Activated CD8-positive, alpha-beta T cell treated with anti-CD3 and anti-CD28 coated beads, Interleukin-2, amount 10 ng/mL, durations not matched to agents 7 days and 5 days (primary cell): ENCODE measurements around the gene SLFN5. TPM values are rescaled to one million over a fixed set of nuclear protein-coding genes. Genes with fewer than 3 reads are reported as not detected.

Experiments
- ATAC-seq: fragments of 150-1000 bp; cut with Tn5 transposase; one replicate; pipeline ENCODE4 v1.10.0; 2021; ENCODE audit warnings: moderate library complexity
- CTCF ChIA-PET: fragments of 350-600 bp; sonication (Branson Sonifier 250); formaldehyde crosslinking; loops from one replicate; lab custom pipeline; 2021; ENCODE audit warnings: antibody characterized with exemption; lab: Charles Lee
- POLR2A ChIA-PET: fragments of 350-600 bp; sonication (Branson Sonifier 250); formaldehyde crosslinking; loops from one replicate; lab custom pipeline; 2021; ENCODE audit warnings: antibody characterized with exemption; lab: Charles Lee
- DNase-seq: peaks from one replicate; pipeline ENCODE4 v3.0.0-alpha.2; 2020
- H3K27ac Mint-ChIP-seq: one replicate; pipeline ENCODE4 v1.8.0; 2021; ENCODE audit warnings: mild to moderate bottlenecking, mixed read lengths
- H3K27me3 Mint-ChIP-seq: one replicate; pipeline ENCODE4 v1.8.0; 2021; ENCODE audit warnings: low read depth, mixed read lengths
- H3K36me3 Mint-ChIP-seq: one replicate; pipeline ENCODE4 v1.8.0; 2021; ENCODE audit warnings: low read depth, mixed read lengths
- H3K4me1 Mint-ChIP-seq: one replicate; pipeline ENCODE4 v1.8.0; 2021; ENCODE audit warnings: low read depth, mixed read lengths
- H3K4me3 Mint-ChIP-seq: one replicate; pipeline ENCODE4 v1.8.0; 2021; ENCODE audit warnings: mild to moderate bottlenecking, mixed read lengths
- H3K9me3 Mint-ChIP-seq: one replicate; pipeline ENCODE4 v1.8.0; 2022; ENCODE audit warnings: mixed read lengths; ENCODE audit not compliant: insufficient read depth
- total RNA-seq, 2 experiments: library from RNA; stranded (reverse); gene quantifications; one replicate each; pipeline ENCODE4 v1.2.3, GENCODE V29; 2021

The SLFN5 gene
- total RNA-seq, 2 experiments from 2014 or later = 209 to 212 TPM

DNA sequence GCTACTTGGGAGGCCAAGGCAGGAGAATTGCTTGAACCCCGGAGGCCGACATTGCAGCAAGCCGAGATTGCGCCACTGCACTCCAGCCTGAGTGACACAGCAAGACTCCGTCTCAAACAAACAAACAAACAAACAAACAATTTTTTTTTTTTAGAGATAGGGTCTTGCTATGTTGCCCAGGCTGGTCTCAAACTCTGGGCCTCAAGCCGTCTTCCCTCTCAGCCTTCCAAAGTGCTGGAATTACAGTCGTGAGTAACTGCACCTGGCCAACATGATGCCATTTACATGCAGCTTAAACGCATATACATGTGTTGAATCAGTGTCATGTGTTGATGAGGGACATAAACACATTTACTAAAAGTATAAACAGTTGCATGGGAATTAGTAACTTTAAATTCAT is 2.0 kb upstream of the SLFN5 start:
- POLR2A ChIA-PET = interaction anchor here (0.8 to 8.6 kb wide), 18 partner anchors 9 to 568 kb away, joined by 3 to 335 read pairs (median 4); partner anchors contain the start of genes NLE1, RASL10B, SLFN11 and SLFN12L
- H3K9me3 Mint-ChIP-seq = no peaks in the 10 kb centered on the region
- H3K4me3 Mint-ChIP-seq = peak overlapping the region; percentile 99
- peaks cover 79% of the 10 kb centered on the region for H3K36me3 Mint-ChIP-seq
- CTCF ChIA-PET = interaction anchor here (1.0 to 7.1 kb wide), 13 partner anchors 22 to 299 kb away, joined by 3 to 89 read pairs (median 9); partner anchors contain the start of gene SLFN12L
- ATAC-seq (no peak), DNase-seq (no peak)
- H3K27ac Mint-ChIP-seq = peak overlapping the region; percentile 98
- no peaks in the 10 kb centered on the region for H3K27me3 Mint-ChIP-seq
- peaks cover 56% of the 10 kb centered on the region for H3K4me1 Mint-ChIP-seq

DNA sequence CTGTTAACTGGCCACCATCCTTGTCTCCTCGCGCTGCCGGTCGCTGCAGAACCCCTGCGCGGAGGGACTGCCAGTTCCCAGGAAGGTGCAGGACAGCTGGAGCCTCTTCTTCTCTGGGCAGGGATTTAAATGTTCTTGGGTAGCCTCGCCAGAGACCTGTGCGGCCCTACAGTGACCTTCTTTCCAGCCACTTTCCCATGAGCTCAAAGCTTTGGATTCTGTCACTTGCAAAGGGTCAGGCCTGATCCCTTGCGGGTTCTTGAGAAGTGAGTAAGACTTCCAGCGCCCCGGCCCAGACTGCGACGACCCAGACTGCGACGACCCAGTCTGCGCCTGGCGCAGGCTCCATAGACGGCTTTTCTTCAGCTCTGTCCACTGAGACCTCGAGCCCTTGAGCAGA is 1.4 kb upstream of the SLFN5 start:
- ChIA-PET POLR2A (interaction anchor here (0.8 to 8.6 kb wide), 17 partner anchors 9 to 567 kb away, joined by 3 to 335 read pairs (median 6); partner anchors contain the start of genes NLE1, PEX12, RAD51D and RASL10B), CTCF (interaction anchor here (0.8 to 7.1 kb wide), 12 partner anchors 23 to 298 kb away, joined by 3 to 89 read pairs (median 9); partner anchors contain the start of gene SLFN12L)
- ATAC-seq = no peak
- Mint-ChIP-seq H3K4me3 (peak overlapping the region; percentile 99), H3K9me3 (no peaks in the 10 kb centered on the region), H3K27ac (peak overlapping the region; percentile 98), H3K4me1 (peaks cover 53% of the 10 kb centered on the region), H3K36me3 (peaks cover 78% of the 10 kb centered on the region), H3K27me3 (no peaks in the 10 kb centered on the region)
- DNase-seq = peak; percentile 45

DNA sequence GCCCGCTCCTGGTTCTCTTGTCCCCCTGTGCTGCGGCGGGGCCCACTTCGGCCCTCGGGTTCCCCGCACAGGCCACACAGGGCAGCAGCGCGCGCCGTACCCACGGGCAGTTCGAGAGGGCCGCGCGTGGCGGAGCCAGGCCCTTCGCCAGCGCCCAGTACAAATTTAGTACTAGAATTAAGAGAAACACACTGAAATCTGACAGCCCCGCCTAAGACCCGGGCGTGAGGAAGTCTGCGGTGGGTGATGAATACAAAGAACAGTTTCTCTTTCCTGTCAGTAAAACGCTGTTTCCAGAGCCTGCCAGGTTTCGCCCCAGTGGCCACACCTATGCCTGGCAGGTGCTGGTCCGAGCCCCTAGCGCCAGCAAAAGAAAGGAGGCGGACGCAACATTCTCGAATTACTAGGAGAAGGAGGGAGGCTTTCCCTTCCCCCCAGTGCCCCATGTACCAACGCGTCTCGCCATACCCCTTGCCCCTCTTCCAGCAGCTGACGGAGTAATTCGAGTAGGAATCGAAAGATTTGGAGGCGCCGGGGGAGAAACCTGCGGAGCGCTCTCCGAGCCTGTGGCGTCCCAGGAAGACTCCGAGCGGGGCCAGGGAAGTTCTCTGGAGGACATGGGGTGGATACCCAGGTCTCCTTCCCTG is 591 bp upstream of the SLFN5 start:
- peaks cover 50% of the 10 kb centered on the region for H3K4me1 Mint-ChIP-seq
- ChIA-PET CTCF (interaction anchor here (0.8 to 7.1 kb wide), 14 partner anchors 23 to 297 kb away, joined by 3 to 89 read pairs (median 6); partner anchors contain the start of gene SLFN12L), POLR2A (interaction anchor here (0.6 to 8.6 kb wide), 42 partner anchors 9 to 568 kb away, joined by 3 to 335 read pairs (median 5); partner anchors contain the start of genes PEX12, RAD51D, SLFN11 and SLFN12L)
- peak; percentile 94 for DNase-seq
- no peaks in the 10 kb centered on the region for H3K27me3 Mint-ChIP-seq
- peak overlapping the region; percentile 98 for H3K27ac Mint-ChIP-seq
- peak; percentile 69 for ATAC-seq
- H3K4me3 Mint-ChIP-seq = peak overlapping the region; percentile 99
- peaks cover 76% of the 10 kb centered on the region for H3K36me3 Mint-ChIP-seq
- no peaks in the 10 kb centered on the region for H3K9me3 Mint-ChIP-seq

DNA sequence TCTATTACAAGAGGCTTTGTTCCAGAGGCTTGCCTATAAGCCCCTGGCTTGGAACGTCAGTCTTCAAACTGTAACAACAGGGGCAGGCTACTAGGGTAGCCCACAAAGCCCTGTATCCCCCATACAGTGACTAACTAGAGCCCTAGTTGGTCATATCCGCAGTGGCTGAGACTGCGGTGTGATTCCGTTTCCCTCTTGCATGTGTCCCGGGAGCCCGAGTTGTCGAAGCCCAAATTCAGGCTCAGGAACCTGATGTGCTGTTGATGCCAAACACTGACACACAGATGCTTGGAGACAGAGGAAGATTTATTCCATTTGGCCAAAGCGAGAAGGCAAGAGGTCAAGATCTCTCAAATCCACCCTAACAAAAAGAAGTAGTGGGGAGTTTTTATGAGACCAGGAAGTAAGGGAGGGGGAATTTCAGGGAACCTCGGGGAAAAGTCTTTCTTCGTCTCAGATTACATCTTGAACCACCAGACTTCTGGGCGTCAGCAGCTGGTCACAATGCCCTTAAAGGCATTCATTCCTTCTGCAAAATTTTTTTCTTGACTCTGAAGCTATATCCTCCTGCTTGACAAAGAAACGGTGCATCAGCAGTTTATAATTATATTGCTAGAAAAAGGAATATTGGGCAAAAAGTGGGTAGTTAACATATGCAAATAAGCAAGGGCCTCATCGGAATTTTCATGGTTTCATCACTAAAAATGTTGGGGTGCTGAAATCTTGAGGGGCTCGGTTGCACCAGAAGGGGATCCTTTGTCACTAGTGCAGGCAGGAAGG is 879 bp downstream of the SLFN5 start:
- ChIA-PET CTCF (interaction anchor here (0.6 to 7.1 kb wide), 7 partner anchors 8 to 296 kb away, joined by 3 to 89 read pairs (median 4); no protein-coding TSS in a partner anchor), POLR2A (interaction anchor here (0.6 to 8.6 kb wide), 28 partner anchors 8 to 566 kb away, joined by 3 to 335 read pairs (median 6); partner anchors contain the start of genes PEX12, RAD51D, SLFN11 and SLFN12L)
- Mint-ChIP-seq H3K27ac (peak overlapping the region; percentile 98), H3K9me3 (no peaks in the 10 kb centered on the region), H3K36me3 (peaks cover 76% of the 10 kb centered on the region), H3K27me3 (no peaks in the 10 kb centered on the region), H3K4me3 (peak overlapping the region; percentile 99), H3K4me1 (peaks cover 50% of the 10 kb centered on the region)
- ATAC-seq (peak; percentile 19), DNase-seq (peak; percentile 76)

DNA sequence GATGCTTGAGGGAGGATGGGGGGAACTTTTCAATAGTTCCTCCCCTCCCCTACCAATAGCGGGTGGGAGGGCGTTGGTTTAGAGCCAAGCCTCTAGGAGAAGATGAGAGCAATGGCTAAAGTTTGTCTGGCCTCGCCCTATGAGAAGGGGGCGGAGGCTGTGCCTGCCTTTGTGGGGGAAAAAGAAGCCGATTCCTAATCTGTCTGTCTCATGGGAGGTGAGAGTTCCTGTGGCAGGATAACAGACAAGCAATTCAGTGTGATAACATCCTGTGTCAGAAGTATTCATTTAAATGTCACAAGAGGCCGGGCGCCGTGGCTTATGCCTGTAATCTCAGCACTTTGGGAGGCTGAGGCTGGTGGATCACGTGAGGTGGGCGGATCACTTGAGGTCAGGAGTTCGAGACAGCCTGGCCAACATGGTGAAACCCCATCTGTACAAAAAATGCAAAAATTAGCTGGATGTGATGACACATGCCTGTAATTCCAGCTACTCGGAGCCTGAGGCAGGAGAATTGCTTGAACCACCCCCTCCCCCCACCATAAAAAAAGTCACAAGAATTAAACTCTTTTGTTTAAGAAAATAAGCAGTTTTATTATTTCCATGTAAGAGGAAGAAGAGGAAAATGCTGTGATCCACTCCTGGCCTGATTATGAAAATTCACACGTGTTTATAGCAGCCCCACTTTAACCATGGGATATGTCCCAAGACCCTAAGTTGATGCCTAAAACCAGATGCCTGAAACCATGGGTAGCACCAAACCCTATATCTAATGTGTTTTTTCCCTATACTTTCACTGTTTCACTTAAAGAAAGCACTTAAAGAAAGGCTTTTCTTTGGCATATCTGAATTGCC is 1.7 kb downstream of the SLFN5 start:
- no peaks in the 10 kb centered on the region for H3K9me3 Mint-ChIP-seq

DNA sequence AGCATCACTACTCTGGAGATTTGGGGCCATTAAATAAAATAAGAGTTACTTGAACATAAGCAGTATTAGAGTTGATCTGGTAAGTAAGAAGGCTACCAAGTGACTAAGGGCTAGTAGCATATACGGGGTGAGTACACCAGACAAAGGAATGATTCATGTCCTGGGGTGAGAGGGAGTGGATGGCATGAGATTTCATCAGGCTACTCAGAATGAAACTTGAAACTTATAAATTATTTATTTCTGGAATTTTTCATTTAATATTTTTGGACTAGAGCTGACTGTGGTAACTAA is 2.3 kb downstream of the SLFN5 start:
- peaks cover 55% of the 10 kb centered on the region for H3K4me1 Mint-ChIP-seq
- peak overlapping the region; percentile 98 for H3K27ac Mint-ChIP-seq
- DNase-seq (no peak), ATAC-seq (no peak)
- POLR2A ChIA-PET = interaction anchor here (1.0 to 8.6 kb wide), 6 partner anchors 26 to 291 kb away, joined by 3 to 335 read pairs (median 46); partner anchors contain the start of genes NLE1 and SLFN12L
- peaks cover 79% of the 10 kb centered on the region for H3K36me3 Mint-ChIP-seq
- no peaks in the 10 kb centered on the region for H3K27me3 Mint-ChIP-seq
- H3K4me3 Mint-ChIP-seq = peak overlapping the region; percentile 99
- H3K9me3 Mint-ChIP-seq = no peaks in the 10 kb centered on the region
- CTCF ChIA-PET = interaction anchor here (1.6 kb wide), 1 partner anchor 294 kb away, joined by 3 read pairs; no protein-coding TSS in a partner anchor

More for the DNA sequence above, 1.7 kb downstream of the SLFN5 start:
- ChIA-PET CTCF (interaction anchor here (0.7 to 7.1 kb wide), 3 partner anchors 31 to 295 kb away, joined by 3 to 89 read pairs (median 3); no protein-coding TSS in a partner anchor), POLR2A (interaction anchor here (0.6 to 8.6 kb wide), 10 partner anchors 15 to 565 kb away, joined by 3 to 335 read pairs (median 12); partner anchors contain the start of genes NLE1, PEX12, SLFN12L and TAF15)
- Mint-ChIP-seq H3K4me1 (peaks cover 53% of the 10 kb centered on the region), H3K27ac (peak overlapping the region; percentile 98), H3K36me3 (peaks cover 78% of the 10 kb centered on the region), H3K27me3 (no peaks in the 10 kb centered on the region), H3K4me3 (peak overlapping the region; percentile 99)
- DNase-seq (peak; percentile 93), ATAC-seq (peak; percentile 41)

DNA sequence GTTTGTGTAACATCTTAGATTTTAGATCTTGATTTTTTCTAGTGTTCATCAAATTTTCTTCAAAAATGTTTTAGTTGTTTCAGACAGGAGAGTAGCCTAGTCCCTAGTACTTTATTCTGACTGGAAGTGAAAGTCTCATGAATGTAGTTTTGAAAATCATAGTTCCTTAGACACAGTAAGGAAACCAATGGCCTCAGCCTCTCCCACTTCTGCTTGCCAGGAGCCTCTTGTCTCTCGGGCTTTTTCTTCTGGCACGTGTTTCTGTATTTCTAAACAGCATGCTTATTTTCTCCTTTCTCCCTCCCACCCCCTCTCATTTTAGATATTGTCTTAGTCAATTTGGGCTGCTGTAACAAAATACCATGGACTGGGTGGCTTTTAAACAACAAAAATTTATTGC is 9.8 kb downstream of the SLFN5 start:
- POLR2A ChIA-PET = no interaction called here
- no peak for ATAC-seq
- CTCF ChIA-PET = interaction anchor here (0.7 to 1.0 kb wide), 2 partner anchors 9 to 111 kb away, joined by 3 read pairs; no protein-coding TSS in a partner anchor
- Mint-ChIP-seq H3K27me3 (no peaks in the 10 kb centered on the region), H3K4me1 (peaks cover 80% of the 10 kb centered on the region), H3K27ac (peak overlapping the region; percentile 39), H3K9me3 (peaks cover 3% of the 10 kb centered on the region), H3K36me3 (peaks cover 81% of the 10 kb centered on the region), H3K4me3 (no peak overlapping the region)
- DNase-seq = no peak

DNA sequence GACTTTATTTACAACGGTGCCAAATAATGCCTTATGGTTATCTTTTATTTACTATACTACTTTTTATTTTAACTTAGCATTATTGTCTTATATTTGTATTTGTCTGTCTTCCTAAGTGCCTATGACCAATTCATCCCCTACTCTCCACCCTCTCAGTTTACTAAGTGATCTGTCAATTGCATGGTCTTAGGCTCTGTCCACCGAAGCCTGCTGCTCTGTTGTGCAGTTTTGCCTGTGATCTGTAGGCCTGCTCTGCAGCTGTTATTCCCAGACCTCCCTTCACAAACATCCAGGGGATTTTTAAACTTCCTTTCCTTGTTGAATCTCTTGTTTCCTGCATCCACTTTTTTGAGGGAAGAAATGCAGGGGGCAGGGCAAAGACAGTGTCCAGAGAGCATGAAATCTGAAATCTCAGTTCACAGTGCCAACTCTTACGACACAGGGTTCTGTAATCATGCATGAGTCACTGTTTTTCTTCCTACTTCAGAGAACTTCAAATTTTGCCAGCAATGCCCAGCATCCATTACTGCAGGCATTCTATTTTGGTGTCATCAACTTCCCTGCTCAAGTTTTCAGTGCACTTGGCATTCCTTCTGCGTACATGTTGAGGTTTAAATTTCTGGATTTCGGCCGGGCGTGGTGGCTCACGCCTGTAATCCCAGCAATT is 11.4 kb downstream of the SLFN5 start:
- CTCF ChIA-PET = no interaction called here
- H3K4me3 Mint-ChIP-seq = no peak overlapping the region
- H3K4me1 Mint-ChIP-seq = peaks cover 76% of the 10 kb centered on the region

DNA sequence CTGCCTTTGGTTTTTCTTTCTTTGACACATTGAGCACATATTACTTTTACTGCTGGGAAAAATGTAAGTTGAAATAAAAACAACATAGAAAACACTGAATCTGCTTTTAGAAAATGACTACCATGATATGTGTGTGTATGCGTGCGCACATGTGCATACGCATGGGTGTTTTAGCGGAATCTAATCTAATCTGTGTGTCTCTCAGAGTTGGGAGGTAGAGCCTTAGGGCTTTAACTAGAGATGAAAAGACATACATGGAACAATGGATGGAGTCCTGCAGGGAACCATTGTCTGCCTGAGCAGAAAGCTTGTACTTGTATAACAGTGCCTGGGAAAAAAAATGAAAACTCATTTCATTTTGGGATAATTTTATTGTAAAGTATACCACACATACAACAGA is 12.4 kb downstream of the SLFN5 start:
- H3K4me3 Mint-ChIP-seq = no peak overlapping the region
- POLR2A ChIA-PET = no interaction called here

More for the DNA sequence above, 11.4 kb downstream of the SLFN5 start:
- ATAC-seq (no peak), DNase-seq (no peak)
- Mint-ChIP-seq H3K36me3 (peaks cover 81% of the 10 kb centered on the region), H3K27ac (peak overlapping the region; percentile 27), H3K27me3 (no peaks in the 10 kb centered on the region), H3K9me3 (peaks cover 3% of the 10 kb centered on the region)
- POLR2A ChIA-PET = no interaction called here

DNA sequence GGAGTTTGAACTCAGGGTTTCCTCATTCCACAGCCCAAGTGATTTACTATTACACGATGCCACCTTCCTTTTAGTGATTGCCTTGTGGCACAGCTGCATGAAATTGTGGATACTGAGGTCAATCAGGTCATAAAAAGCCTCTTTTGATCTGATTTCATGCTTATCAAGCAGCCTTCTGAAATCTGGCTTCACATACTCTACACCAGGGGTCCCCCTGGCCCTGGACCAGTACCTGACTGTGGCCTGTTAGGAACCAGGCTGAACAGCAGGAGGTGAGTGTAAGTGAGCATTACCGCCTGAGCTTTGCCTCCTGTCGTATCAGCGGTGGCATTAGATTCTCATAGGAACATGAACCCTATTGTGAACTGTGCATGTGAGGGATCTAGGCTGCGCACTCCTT is 13.8 kb downstream of the SLFN5 start:
- peaks cover 79% of the 10 kb centered on the region for H3K36me3 Mint-ChIP-seq
- peaks cover 3% of the 10 kb centered on the region for H3K9me3 Mint-ChIP-seq
- ChIA-PET CTCF (interaction anchor here (1.2 kb wide), 1 partner anchor 277 kb away, joined by 3 read pairs; no protein-coding TSS in a partner anchor), POLR2A (interaction anchor here (1.1 to 1.4 kb wide), 3 partner anchors 11 to 86 kb away, joined by 3 to 4 read pairs (median 4); partner anchors contain the start of gene SLFN5)
- H3K4me3 Mint-ChIP-seq = no peak overlapping the region
- ATAC-seq (no peak), DNase-seq (no peak)
- no peak overlapping the region for H3K27ac Mint-ChIP-seq
- H3K4me1 Mint-ChIP-seq = peaks cover 64% of the 10 kb centered on the region
- H3K27me3 Mint-ChIP-seq = no peaks in the 10 kb centered on the region

More for the DNA sequence above, 12.4 kb downstream of the SLFN5 start:
- no peak for DNase-seq
- no peak overlapping the region for H3K27ac Mint-ChIP-seq
- H3K9me3 Mint-ChIP-seq = peaks cover 3% of the 10 kb centered on the region
- H3K4me1 Mint-ChIP-seq = peaks cover 70% of the 10 kb centered on the region
- H3K27me3 Mint-ChIP-seq = no peaks in the 10 kb centered on the region
- CTCF ChIA-PET = no interaction called here
- H3K36me3 Mint-ChIP-seq = peaks cover 82% of the 10 kb centered on the region
- ATAC-seq = no peak
